A549 (cell line): ENCODE results near the gene C16orf90. TPM values are rescaled to one million over a fixed set of nuclear protein-coding genes. Genes with fewer than 3 reads are reported as not detected.

ENCODE experiments used
- ATAC-seq, 2 experiments: fragments of 200-7000 bp in 1 of 2; fragments of >200 bp in 1 of 2; cut with Nextera tagmentation in 1 of 2; cut with Tn5 transposase in 1 of 2; 3 replicates each; pipeline versions ENCODE4 v1.8.0 to v1.9.1; 2018 to 2020; ENCODE audit warnings: mild to moderate bottlenecking in 1 of 2, moderate library complexity in 1 of 2
- CTCF ChIA-PET: fragments of 300-600 bp; sonication (Branson Sonifier 250); formaldehyde crosslinking; extraction: SDS; loops from one replicate; lab custom pipeline; 2021; ENCODE audit warnings: antibody characterized with exemption, inconsistent platforms; lab: Yijun Ruan, JAX
- POLR2A ChIA-PET: fragments of 350-600 bp; formaldehyde crosslinking; extraction: SDS; loops from one replicate; lab custom pipeline; 2021; ENCODE audit warnings: antibody characterized with exemption, inconsistent platforms; lab: Yijun Ruan, JAX
- DNase-seq, 2 experiments: peaks; one replicate each; pipeline versions ENCODE4 v3.0.0 to v3.0.0-alpha.2; 2011 to 2016; ENCODE audit warnings: low read depth in 1 of 2, low spot score in 1 of 2
- FAIRE-seq: peaks from 2 replicates; lab custom pipeline; 2011; peaks lifted over from hg19 to GRCh38; lab: Jason Lieb, UNC
- H3K27ac ChIP-seq, 2 experiments: fragments of >200 bp; sonication (Bioruptor Twin); formaldehyde crosslinking; 3 replicates each; pipeline ENCODE4 v1.5.1; 2016 to 2017
- H3K4me1 ChIP-seq: fragments of >200 bp; sonication (Bioruptor Twin); formaldehyde crosslinking; 3 replicates; pipeline ENCODE4 v1.6.1; 2016
- H3K4me2 ChIP-seq: fragments of >200 bp; sonication (Bioruptor Twin); formaldehyde crosslinking; 3 replicates; pipeline ENCODE4 v1.6.1; 2016
- H3K4me3 ChIP-seq: fragments of >200 bp; sonication (Bioruptor Twin); formaldehyde crosslinking; 3 replicates; pipeline ENCODE4 v1.5.1; 2016
- H3K9me3 ChIP-seq: fragments of >200 bp; sonication (Bioruptor Twin); formaldehyde crosslinking; 3 replicates; pipeline ENCODE4 v1.6.1; 2016
- ATOH8 ChIP-seq: fragments of 250-450 bp; sonication (Bioruptor Pico); IDR thresholded peaks from 2 replicates; pipeline ENCODE4 v1.5.0; 2020; ENCODE audit warnings: low read depth, mild to moderate bottlenecking, moderate library complexity
- BHLHE40 ChIP-seq: IDR thresholded peaks from 2 replicates; pipeline ENCODE4 v1.6.1; 2012; ENCODE audit warnings: low read depth, low read length, inconsistent platforms
- CBX2 ChIP-seq: fragments of 200-600 bp; sonication (generic); IDR thresholded peaks from 2 replicates; pipeline ENCODE4 v1.6.1; 2016; ENCODE audit warnings: low read depth, mild to moderate bottlenecking, borderline replicate concordance
- EHMT2 ChIP-seq: fragments of 200-600 bp; sonication (generic); IDR thresholded peaks from 2 replicates; pipeline ENCODE4 v1.6.1; 2016; ENCODE audit warnings: antibody characterized with exemption, low read depth, mild to moderate bottlenecking, moderate library complexity
- EP300 ChIP-seq, 2 experiments: fragments of >200 bp; sonication (Bioruptor Twin); formaldehyde crosslinking; IDR thresholded peaks; 2 replicates in 1 of 2; 3 replicates in 1 of 2; pipeline ENCODE4 v1.6.1; 2016 to 2017
- FOSB ChIP-seq: fragments of 250-450 bp; sonication (Bioruptor Pico); IDR thresholded peaks from 2 replicates; pipeline ENCODE4 v1.5.0; 2020; ENCODE audit warnings: mild to moderate bottlenecking, moderate library complexity
- GATA3 ChIP-seq: IDR thresholded peaks from 2 replicates; pipeline ENCODE4 v1.6.1; 2012; ENCODE audit warnings: borderline replicate concordance
- HEYL ChIP-seq: fragments of 250-450 bp; sonication (Bioruptor Pico); IDR thresholded peaks from 2 replicates; pipeline ENCODE4 v1.8.0; 2021; ENCODE audit warnings: mild to moderate bottlenecking, moderate library complexity
- HOXA7 ChIP-seq: fragments of 250-450 bp; sonication (Bioruptor Pico); IDR thresholded peaks from 2 replicates; pipeline ENCODE4 v1.5.0; 2020; ENCODE audit warnings: mild to moderate bottlenecking, moderate library complexity
- JUN ChIP-seq, 2 experiments: fragments of >200 bp; sonication (Bioruptor Twin); formaldehyde crosslinking; IDR thresholded peaks; 2 replicates in 1 of 2; 3 replicates in 1 of 2; pipeline ENCODE4 v1.6.1; 2016 to 2017
- MAFK ChIP-seq: fragments of 450-650 bp; IDR thresholded peaks from 2 replicates; pipeline ENCODE4 v1.6.1; 2014; ENCODE audit not compliant: partially characterized antibody
- NR3C1 ChIP-seq: fragments of >200 bp; sonication (Bioruptor Twin); formaldehyde crosslinking; IDR thresholded peaks from 3 replicates; pipeline ENCODE4 v1.6.1; 2017
- POLR2A ChIP-seq: IDR thresholded peaks from 2 replicates; pipeline ENCODE4 v1.6.1; 2012; ENCODE audit warnings: mild to moderate bottlenecking, low read length
- RAD21 ChIP-seq, 2 experiments: fragments of >200 bp in 1 of 2; sonication (Bioruptor Twin) in 1 of 2; formaldehyde crosslinking in 1 of 2; IDR thresholded peaks in 1 of 2; conservative IDR thresholded peaks in 1 of 2; 2 replicates in 1 of 2; 3 replicates in 1 of 2; pipeline ENCODE4 v1.6.1; 2012 to 2018; ENCODE audit warnings: inconsistent platforms in 1 of 2
- TP53 ChIP-seq: fragments of 250-450 bp; sonication (Bioruptor Pico); IDR thresholded peaks from 2 replicates; pipeline ENCODE4 v1.5.0; 2021; ENCODE audit warnings: mild to moderate bottlenecking, moderate library complexity
- ZC3H11A ChIP-seq: fragments of 450-650 bp; IDR thresholded peaks from 2 replicates; pipeline ENCODE4 v1.6.1; 2014; ENCODE audit warnings: antibody characterized with exemption, mild to moderate bottlenecking
- ZFP36 ChIP-seq: fragments of 450-650 bp; IDR thresholded peaks from 2 replicates; pipeline ENCODE4 v1.6.1; 2014; ENCODE audit warnings: borderline replicate concordance; ENCODE audit not compliant: partially characterized antibody
- WGBS: methylation state at CpG from one replicate; pipeline ENCODE4 v1.1.6; 2017; ENCODE audit errors: missing lambda C conversion rate; 5-methylcytosine and 5-hydroxymethylcytosine counted together
- polyA plus RNA-seq, 4 experiments: library from polyadenylated mRNA; depleted of rRNA in 3 of 4; stranded (reverse); fragments of >200 nt; fragmentation: RNase III in 1 of 4; extraction: RNeasy Plus Mini Kit Qiagen cat#74134 plus additional on column Dnase treatment in 1 of 4; gene quantifications; 2 replicates in 3 of 4; 3 replicates in 1 of 4; pipeline ENCODE4 v1.2.3, GENCODE V29; 2011 to 2017
- TF ChIP-seq, protein P1 (sequence below): fragments of >200 bp; sonication (Bioruptor Twin); formaldehyde crosslinking; IDR thresholded peaks from 3 replicates; pipeline ENCODE4 v1.5.1; 2016

C16orf90 gene
- polyA plus RNA-seq, 2 of the 4 experiments (the other 2 are of a cell fraction) = not detected

- ATAC-seq = 0 out of 6 replicates have a peak, but pooled peaks of 1 of the 2 experiments have one; percentile 13
- Histone ChIP-seq H3K4me2 (no peak overlapping the region), H3K27ac (no peak overlapping the region), H3K4me1 (peaks cover 18% of the 10 kb centered on the region), H3K9me3 (no peaks in the 10 kb centered on the region), H3K4me3 (no peak overlapping the region)
- ChIA-PET CTCF (interaction anchor here (0.6 kb wide), 1 partner anchor 985 kb away, joined by 3 read pairs; no protein-coding TSS in a partner anchor), POLR2A (no interaction called here)
- TF ChIP-seq JUN (IDR thresholded peaks at IDR 0.05) (no peak), BHLHE40 (no peak), FOSB (no peak), NR3C1 (no peak)
- DNase-seq = no peak
- no peak for FAIRE-seq
- WGBS = 77% methylated on average over 6 of the region's 6 CpGs
Observed at GRCh38 chr16:3518292-3518985, 23.1 kb upstream of the C16orf90 start.

DNA sequence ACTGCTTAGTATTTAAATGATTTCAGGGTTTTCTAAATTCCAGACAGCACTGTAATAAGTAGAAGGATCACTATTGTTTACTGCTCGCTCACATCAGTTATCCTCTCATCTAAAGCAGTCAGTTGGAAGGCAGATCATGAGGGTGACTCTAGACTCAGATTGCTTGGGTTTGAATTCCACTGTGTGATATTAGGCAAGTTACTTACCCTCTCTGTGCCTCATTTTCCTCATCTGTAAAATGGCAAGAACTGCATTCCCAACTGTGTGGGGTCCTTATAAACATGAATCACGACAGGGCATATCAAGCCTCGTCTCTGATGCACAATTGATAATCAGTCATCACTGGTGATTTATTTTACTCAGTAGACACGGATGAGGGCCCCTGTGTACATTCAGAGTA, 20.6 kb upstream of the C16orf90 start:
- FAIRE-seq (no peak), DNase-seq (no peak), ATAC-seq (no peak)
- Histone ChIP-seq H3K27ac (no peak overlapping the region), H3K9me3 (no peaks in the 10 kb centered on the region), H3K4me1 (peaks cover 18% of the 10 kb centered on the region), H3K4me3 (no peak overlapping the region), H3K4me2 (no peak overlapping the region)
- POLR2A ChIA-PET = no interaction called here
- WGBS = 95% methylated on average over 4 of the region's 4 CpGs
- CTCF ChIA-PET = no interaction called here
- TF ChIP-seq BHLHE40 (no peak), ZFP36 (peak; percentile 31)

DNA sequence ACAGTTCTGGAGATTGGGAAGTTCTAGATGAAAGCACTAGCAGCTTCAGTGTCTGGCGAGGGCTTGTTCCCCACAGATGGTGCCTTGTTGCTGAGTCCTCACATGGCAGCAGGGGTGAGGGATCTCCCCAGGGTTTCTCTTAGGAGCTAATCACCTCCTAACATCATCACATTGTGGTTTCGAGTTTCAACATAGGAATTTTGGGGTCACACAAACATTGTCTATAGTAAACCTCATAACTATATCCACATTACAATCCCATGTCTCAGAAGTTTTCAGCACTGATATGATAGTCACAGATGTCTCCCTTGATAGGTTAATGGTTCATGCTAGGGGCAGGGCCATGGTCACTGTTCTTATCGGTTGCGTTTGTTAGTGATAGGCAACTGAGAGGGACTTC, 19.3 kb upstream of the C16orf90 start:
- ATAC-seq = no peak
- Histone ChIP-seq H3K4me2 (no peak overlapping the region), H3K9me3 (no peaks in the 10 kb centered on the region), H3K4me1 (peaks cover 13% of the 10 kb centered on the region), H3K27ac (no peak overlapping the region), H3K4me3 (no peak overlapping the region)
- no peak for DNase-seq
- WGBS = 95% methylated on average over 4 of the region's 4 CpGs
- ChIA-PET CTCF (interaction anchor here (0.5 to 0.7 kb wide), 2 partner anchors 13 to 324 kb away, joined by 3 to 4 read pairs; no protein-coding TSS in a partner anchor), POLR2A (no interaction called here)
- TF ChIP-seq ZC3H11A (no peak), EP300 (IDR thresholded peaks at IDR 0.05) (no peak), BHLHE40 (no peak), CBX2 (no peak), EHMT2 (no peak), HOXA7 (CRISPR knock-in tag) (no peak), RAD21 (conservative IDR thresholded peaks at IDR 0.05 in 1 of 2, IDR thresholded peaks at IDR 0.05 in 1 of 2) (no peak), GATA3 (no peak), ATOH8 (CRISPR knock-in tag) (no peak), HEYL (CRISPR knock-in tag) (no peak), JUN (IDR thresholded peaks at IDR 0.05) (no peak), TP53 (CRISPR knock-in tag) (no peak), MAFK (no peak), POLR2A (no peak)
- TF ChIP-seq, protein P1, sequence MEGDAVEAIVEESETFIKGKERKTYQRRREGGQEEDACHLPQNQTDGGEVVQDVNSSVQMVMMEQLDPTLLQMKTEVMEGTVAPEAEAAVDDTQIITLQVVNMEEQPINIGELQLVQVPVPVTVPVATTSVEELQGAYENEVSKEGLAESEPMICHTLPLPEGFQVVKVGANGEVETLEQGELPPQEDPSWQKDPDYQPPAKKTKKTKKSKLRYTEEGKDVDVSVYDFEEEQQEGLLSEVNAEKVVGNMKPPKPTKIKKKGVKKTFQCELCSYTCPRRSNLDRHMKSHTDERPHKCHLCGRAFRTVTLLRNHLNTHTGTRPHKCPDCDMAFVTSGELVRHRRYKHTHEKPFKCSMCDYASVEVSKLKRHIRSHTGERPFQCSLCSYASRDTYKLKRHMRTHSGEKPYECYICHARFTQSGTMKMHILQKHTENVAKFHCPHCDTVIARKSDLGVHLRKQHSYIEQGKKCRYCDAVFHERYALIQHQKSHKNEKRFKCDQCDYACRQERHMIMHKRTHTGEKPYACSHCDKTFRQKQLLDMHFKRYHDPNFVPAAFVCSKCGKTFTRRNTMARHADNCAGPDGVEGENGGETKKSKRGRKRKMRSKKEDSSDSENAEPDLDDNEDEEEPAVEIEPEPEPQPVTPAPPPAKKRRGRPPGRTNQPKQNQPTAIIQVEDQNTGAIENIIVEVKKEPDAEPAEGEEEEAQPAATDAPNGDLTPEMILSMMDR = no peak
- FAIRE-seq = no peak
